ENCODE data around the gene TUBB4A.

TUBB4A gene

DNA sequence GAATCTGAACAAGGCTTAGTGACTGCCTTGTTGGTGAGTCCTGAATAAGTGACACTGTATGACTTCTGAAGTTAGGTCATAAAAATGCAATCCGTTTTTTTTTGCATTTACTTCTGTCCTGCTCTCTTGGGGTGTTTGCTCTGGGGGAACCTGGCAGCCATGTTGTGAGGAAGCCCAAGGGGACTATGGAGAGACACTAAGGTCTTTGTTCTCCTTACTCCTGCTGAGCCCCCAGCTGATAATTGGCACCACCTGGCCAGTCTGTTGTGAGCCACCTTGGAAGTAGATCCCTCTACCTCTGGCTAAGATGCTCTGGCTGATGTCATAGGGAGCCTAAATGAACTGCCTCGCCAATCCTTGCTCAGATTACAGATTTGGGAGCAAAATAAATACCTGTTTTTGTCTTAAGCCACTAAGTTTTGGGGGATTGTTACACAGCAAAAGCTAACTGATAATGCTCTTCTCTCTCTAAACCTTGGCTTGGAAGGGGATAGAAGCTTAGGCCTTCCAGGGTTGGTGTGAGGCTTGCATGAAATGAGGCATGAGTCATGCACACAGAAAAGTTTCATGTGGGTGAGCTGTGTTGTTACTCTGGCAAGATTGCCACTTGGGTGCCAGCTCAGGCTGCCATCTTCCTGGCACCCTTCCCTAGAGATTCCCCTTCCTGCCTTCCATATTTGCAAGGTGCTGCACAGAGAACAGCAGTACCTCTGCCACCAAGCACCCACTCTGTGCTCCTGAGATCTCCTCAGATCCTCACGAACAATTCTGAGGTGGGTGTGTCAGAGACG, 10.1 kb downstream of the TUBB4A start:
- no peak for DNase-seq

GRCh38 chr19:6490134-6490533, 12.0 kb downstream of the TUBB4A start:
- no peak for DNase-seq

GRCh38 chr19:6489278-6490061, 12.6 kb downstream of the TUBB4A start:
- no peak for DNase-seq

- no peak for DNase-seq
These were observed 17.3 kb downstream of the TUBB4A start for GRCh38 chr19:6484831-6485230.

GRCh38 chr19:6484230-6484629, 17.9 kb downstream of the TUBB4A start:
- DNase-seq = no peak

DNA sequence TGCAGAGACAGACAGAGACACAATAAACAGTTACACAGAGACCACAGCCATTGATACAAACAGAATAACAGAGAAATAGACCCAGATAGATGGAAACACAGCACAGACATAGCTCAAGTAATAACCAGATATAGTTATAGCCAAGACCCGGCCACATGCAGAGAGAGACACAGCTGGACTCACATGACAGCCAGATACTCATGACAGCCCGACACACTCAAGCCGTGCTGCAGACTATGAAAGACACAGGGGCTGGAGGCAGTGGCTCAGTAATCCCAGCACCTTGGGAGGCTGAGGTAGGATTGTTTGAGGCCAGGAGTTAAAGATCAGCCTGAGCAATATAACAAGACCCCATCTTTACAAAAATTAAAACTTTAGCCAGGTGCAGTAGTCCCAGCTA, 18.9 kb downstream of the TUBB4A start:
- DNase-seq = no peak

- no peak for DNase-seq
These were observed 19.8 kb downstream of the TUBB4A start for GRCh38 chr19:6482343-6482686.

DNA sequence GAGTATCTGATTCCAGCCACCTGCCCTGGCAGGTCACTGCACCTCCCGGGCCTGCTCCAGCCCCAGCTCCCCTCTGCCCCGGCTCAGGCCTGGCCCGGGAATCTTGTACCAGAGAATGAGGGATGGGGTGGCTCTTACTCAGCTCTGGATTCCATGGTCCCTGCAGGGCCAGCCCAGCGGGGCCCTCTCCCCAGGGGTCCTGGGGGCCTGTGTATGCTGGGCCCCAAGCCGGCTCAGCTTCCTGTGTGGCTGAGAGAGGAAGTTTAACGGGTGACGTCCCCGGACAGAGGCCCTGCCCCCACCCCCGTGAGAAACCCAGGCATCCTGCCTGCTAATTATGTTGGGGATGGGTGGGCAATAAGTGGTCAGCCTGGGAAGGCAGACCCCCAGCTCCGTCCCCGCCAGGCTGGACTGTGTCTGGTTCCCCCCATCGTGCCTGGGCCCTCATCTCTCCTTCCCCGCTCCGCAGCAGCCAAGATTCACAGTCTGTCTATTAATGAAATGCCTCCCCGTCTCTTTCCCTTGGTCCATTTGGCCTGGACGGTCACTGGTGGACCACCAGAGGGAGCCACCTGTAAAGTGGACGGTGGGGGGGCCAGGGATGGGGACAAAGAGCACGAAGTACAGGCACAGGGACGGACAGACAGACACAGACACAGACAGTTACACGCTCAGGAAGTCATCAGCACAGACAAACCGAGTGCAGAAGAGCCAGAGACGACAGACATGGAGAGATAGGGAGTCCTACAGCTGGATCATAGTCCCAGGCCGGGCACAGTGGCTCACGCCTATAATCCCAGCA, 20.4 kb downstream of the TUBB4A start, which contains the start of gene DENND1C:
Gene DENND1C (minus strand): TSS at position 247 of the 802 bp plus-strand sequence. CDS start 92 bp downstream, at position 155.
- no peak for DNase-seq

DNA sequence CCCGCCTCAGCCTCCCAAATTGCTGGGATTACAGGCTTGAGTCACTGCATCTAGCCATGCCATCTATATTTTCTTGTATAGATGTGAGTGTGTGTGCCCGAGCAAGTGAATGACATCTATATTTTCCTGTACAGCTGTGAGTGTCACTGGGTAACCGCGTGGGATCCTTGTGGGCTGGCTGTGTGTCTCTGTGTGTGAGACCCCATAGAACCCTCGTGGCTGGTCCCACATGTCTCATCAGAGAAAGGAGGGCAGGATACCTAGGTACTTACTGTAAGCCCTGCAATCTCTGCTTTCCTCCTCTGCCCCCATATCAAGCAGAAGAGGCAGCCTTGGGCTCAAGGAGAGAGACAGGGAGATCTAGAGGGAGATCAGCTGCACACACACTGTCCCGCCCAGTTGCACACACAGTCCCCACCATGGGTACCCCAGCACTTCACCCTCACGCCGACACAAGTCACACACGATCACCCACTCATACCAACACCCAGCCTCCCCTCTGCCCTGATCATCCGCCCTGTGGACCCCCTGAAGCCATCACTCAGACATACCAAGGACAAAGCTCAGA, 21.2 kb downstream of the TUBB4A start:
- DNase-seq = no peak

- no peak for DNase-seq
These were observed 22.2 kb downstream of the TUBB4A start for GRCh38 chr19:6479836-6480398.

- DNase-seq = no peak
These were observed 23.3 kb downstream of the TUBB4A start for GRCh38 chr19:6478815-6479214.

GRCh38 chr19:6476896-6477431, 25.1 kb downstream of the TUBB4A start:
- DNase-seq = no peak

DNA sequence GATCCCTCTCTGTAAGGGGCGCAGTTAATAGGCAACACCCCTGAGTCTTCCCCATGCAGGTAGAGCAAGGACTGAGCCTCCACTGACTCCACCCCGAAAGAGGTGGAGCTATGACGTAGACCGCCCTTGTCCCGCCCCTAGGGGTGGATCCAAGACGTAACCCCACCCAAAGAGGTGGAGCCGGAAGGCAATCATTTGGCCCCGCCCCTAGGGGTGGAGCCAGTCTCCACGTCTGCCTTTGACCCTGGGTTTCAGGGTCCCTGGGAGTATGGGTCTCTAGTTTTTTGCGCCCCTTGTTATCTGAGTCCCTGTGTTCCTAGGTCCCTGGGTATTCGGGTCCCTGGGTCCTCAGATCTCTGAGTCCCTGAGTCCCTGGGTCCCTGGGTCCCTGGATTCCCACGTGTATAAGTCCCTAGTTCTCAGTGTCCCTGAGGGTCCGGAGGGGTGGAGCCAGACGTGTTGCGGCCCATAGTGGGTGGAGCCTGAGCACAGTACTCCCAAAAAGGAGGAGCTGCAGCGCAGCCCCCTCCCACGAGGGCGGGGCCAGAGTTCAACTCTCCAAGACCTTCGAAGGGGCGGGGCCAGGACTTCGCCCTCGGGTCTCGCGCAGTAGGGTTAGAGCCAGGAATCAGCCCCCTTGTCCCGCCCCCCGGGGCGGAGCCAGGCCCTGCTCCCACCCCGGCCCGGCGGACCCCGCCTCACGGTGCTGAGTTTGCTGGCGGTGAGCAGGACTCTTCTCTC, 25.8 kb downstream of the TUBB4A start:
- DNase-seq = no peak

GRCh38 chr19:6475321-6476108, 26.6 kb downstream of the TUBB4A start:
- DNase-seq = no peak

- DNase-seq = no peak
These were observed 28.5 kb downstream of the TUBB4A start for GRCh38 chr19:6473647-6474046.

GRCh38 chr19:6472713-6473112, 29.4 kb downstream of the TUBB4A start:
- DNase-seq = no peak

- no peak for DNase-seq
These were observed 31.0 kb downstream of the TUBB4A start for GRCh38 chr19:6471076-6471475.

DNA sequence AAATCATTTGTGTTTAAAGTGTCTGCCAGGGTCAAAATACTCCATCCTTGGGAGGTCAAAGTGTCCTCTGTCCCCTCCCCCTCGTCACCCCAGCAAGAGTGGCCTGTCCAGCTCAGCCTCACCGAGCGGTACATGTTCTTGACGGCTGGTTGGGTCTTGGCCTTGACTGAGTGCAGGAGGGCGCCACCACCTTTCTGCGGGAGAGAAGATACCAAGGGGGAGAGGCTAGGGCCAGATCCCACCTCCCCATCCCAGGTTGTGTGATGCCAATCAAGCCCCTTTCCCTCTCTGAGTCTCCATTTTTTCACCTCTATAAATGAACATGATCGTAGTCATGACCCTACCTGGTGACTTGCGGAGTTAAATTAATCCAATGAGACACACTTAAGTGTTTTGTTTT, 31.9 kb downstream of the TUBB4A start:
- DNase-seq = no peak

DNA sequence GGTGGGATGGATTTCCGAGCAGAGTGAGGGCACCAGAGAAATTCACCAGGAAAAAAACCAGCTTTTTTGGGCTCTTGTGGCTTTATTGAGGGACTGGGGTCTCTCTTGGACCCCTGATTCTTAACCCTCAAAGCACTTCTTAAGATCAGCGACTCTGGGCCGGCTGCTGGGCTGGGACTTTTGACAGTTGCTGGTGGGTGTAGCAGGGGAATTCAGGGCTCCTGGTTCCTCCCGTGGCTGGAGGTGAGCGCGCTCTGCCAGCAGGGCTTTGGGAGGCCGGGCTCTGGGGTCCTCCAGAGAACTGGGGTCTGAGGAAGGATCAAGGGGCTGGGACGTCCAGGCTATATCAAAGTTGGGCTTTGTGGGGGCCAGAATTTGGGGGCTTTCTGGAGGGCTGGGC, 34.7 kb downstream of the TUBB4A start:
- DNase-seq = no peak

DNA sequence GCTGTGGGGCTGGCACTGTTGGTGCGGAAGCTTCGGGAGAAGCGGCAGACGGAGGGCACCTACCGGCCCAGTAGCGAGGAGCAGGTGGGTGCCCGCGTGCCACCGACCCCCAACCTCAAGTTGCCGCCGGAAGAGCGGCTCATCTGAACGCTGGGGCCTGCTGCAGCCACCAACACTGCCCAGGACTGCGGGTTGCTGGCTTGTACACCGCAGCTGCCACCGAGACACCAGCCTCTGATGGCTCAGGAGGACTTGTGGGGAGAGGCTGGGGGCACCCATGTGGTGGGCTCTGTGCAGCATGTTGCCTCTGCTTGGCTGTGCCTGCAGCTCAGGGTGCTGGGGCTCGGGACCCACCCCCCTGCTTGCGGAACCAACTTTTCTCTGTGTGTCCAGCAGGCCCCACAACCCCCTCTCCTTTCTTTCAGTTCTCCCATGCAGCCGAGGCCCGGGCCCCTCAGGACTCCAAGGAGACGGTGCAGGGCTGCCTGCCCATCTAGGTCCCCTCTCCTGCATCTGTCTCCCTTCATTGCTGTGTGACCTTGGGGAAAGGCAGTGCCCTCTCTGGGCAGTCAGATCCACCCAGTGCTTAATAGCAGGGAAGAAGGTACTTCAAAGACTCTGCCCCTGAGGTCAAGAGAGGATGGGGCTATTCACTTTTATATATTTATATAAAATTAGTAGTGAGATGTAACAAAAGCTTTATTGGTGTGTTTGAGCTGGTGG, 35.4 kb downstream of the TUBB4A start:
- DNase-seq = no peak

All from NCI-H2107 (cell line).